GM23338 (cell line): ENCODE measurements around the gene NGFR. TPM values are rescaled to one million over a fixed set of nuclear protein-coding genes. Genes with fewer than 3 reads are reported as not detected.

ENCODE experiments used
- ATAC-seq: fragments of 200-7000 bp; cut with Tn5 transposase; 3 replicates; pipeline ENCODE4 v1.9.1; 2020
- DNase-seq: peaks from one replicate; pipeline ENCODE4 v3.0.0-alpha.2; 2015; ENCODE audit warnings: low spot score
- H2AFZ ChIP-seq: fragments of 200-600 bp; sonication (generic); 2 replicates; pipeline ENCODE4 v1.8.0; 2016; ENCODE audit warnings: antibody characterized with exemption, mild to moderate bottlenecking, moderate library complexity
- H3F3A ChIP-seq: fragments of 200-600 bp; sonication (generic); replicated peaks from 2 replicates; pipeline ENCODE4 v1.8.0; 2017; ENCODE audit warnings: antibody characterized with exemption, mixed run types, low read depth
- H3K27ac ChIP-seq: fragments of 200-600 bp; sonication (generic); 2 replicates; pipeline ENCODE4 v1.6.1; 2016; ENCODE audit warnings: low read depth
- H3K27me3 ChIP-seq: fragments of 200-600 bp; sonication (generic); 2 replicates; pipeline ENCODE4 v1.8.0; 2016; ENCODE audit warnings: mild to moderate bottlenecking, mixed run types, moderate library complexity; ENCODE audit not compliant: insufficient read depth
- H3K36me3 ChIP-seq: fragments of 200-600 bp; sonication (generic); 2 replicates; pipeline ENCODE4 v1.8.0; 2016; ENCODE audit warnings: mild to moderate bottlenecking; ENCODE audit not compliant: insufficient read depth
- H3K4me1 ChIP-seq: fragments of 200-600 bp; sonication (generic); 2 replicates; pipeline ENCODE4 v1.8.0; 2016; ENCODE audit warnings: mild to moderate bottlenecking, moderate library complexity; ENCODE audit not compliant: insufficient read depth
- H3K4me2 ChIP-seq: fragments of 200-600 bp; sonication (generic); 2 replicates; pipeline ENCODE4 v1.7.1; 2017; ENCODE audit warnings: mixed run types
- H3K4me3 ChIP-seq: fragments of 200-600 bp; sonication (generic); 2 replicates; pipeline ENCODE4 v1.6.1; 2016; ENCODE audit warnings: mixed run types
- H3K79me2 ChIP-seq: fragments of 200-600 bp; sonication (generic); replicated peaks from 2 replicates; pipeline ENCODE4 v1.8.0; 2017; ENCODE audit warnings: mild to moderate bottlenecking; ENCODE audit not compliant: insufficient read depth
- H3K9me2 ChIP-seq: fragments of 200-600 bp; sonication (generic); 2 replicates; pipeline ENCODE4 v1.8.0; 2017; ENCODE audit not compliant: insufficient read depth
- H4K20me1 ChIP-seq: fragments of 200-600 bp; sonication (generic); replicated peaks from 2 replicates; pipeline ENCODE4 v1.8.0; 2017; ENCODE audit warnings: mild to moderate bottlenecking; ENCODE audit not compliant: insufficient read depth
- H3K27ac Mint-ChIP-seq: 2 replicates; pipeline ENCODE4 v1.8.0; 2020; ENCODE audit warnings: inconsistent platforms, mild to moderate bottlenecking, moderate library complexity, mixed read lengths
- H3K27me3 Mint-ChIP-seq: 3 replicates; pipeline ENCODE4 v1.8.0; 2022; ENCODE audit warnings: low read depth, mild to moderate bottlenecking, moderate library complexity, mixed read lengths, inconsistent platforms; ENCODE audit not compliant: insufficient read depth, poor library complexity
- H3K36me3 Mint-ChIP-seq: 3 replicates; pipeline ENCODE4 v1.8.0; 2021; ENCODE audit warnings: low read depth, mild to moderate bottlenecking, inconsistent platforms, moderate library complexity, mixed read lengths
- H3K4me1 Mint-ChIP-seq: 3 replicates; pipeline ENCODE4 v1.8.0; 2020; ENCODE audit warnings: mild to moderate bottlenecking, inconsistent platforms, mixed read lengths
- H3K4me3 Mint-ChIP-seq: 3 replicates; pipeline ENCODE4 v1.8.0; 2021; ENCODE audit warnings: moderate library complexity, mild to moderate bottlenecking, inconsistent platforms, mixed read lengths
- H3K9me3 Mint-ChIP-seq: 3 replicates; pipeline ENCODE4 v1.8.0; 2020; ENCODE audit warnings: moderate library complexity, mild to moderate bottlenecking, inconsistent platforms, mixed read lengths
- EZH2 ChIP-seq: fragments of 200-600 bp; sonication (generic); IDR thresholded peaks from one replicate; pipeline ENCODE4 v1.8.0; 2017; ENCODE audit warnings: antibody characterized with exemption, mild to moderate bottlenecking, low read depth; ENCODE audit not compliant: unreplicated experiment
- EZH2phosphoT487 ChIP-seq: fragments of 200-600 bp; sonication (generic); IDR thresholded peaks from one replicate; pipeline ENCODE4 v1.8.1; 2018; ENCODE audit warnings: antibody characterized with exemption; ENCODE audit not compliant: unreplicated experiment
- JUNB ChIP-seq: IDR thresholded peaks from one replicate; pipeline ENCODE4 v1.6.1; 2016; ENCODE audit warnings: antibody characterized with exemption; ENCODE audit not compliant: unreplicated experiment
- POLR2AphosphoS5 ChIP-seq: IDR thresholded peaks from 2 replicates; pipeline ENCODE4 v1.6.1; 2016; ENCODE audit warnings: antibody characterized with exemption, low read depth
- STAT1 ChIP-seq: IDR thresholded peaks from one replicate; pipeline ENCODE4 v1.6.1; 2016; ENCODE audit warnings: antibody characterized with exemption; ENCODE audit not compliant: unreplicated experiment
- ZNF114 ChIP-seq: fragments of 250-450 bp; sonication (Bioruptor Pico); IDR thresholded peaks from 2 replicates; pipeline ENCODE4 v1.5.0; 2020; ENCODE audit warnings: mild to moderate bottlenecking, moderate library complexity
- ZNF331 ChIP-seq: fragments of 250-450 bp; sonication (Bioruptor Pico); IDR thresholded peaks from 2 replicates; pipeline ENCODE4 v1.5.0; 2020; ENCODE audit warnings: low read depth, mild to moderate bottlenecking, moderate library complexity
- polyA plus RNA-seq: library from polyadenylated mRNA; unstranded; fragments of >200 nt; fragmentation: Nextera tagmentation; extraction: Ambion mirVana; gene quantifications from 2 replicates; pipeline ENCODE4 v1.2.1, GENCODE V29; 2016
- total RNA-seq: library from RNA; depleted of rRNA; stranded (reverse); fragments of >200 nt; shearing (Covaris generic); gene quantifications from 2 replicates; pipeline ENCODE4 v1.2.3, GENCODE V29; 2014
- TF ChIP-seq, protein P1 (sequence below): IDR thresholded peaks from one replicate; pipeline ENCODE4 v1.6.1; 2018; ENCODE audit warnings: antibody characterized with exemption; ENCODE audit not compliant: unreplicated experiment
- TF ChIP-seq, protein P2 (sequence below): fragments of 250-450 bp; sonication (Bioruptor Pico); IDR thresholded peaks from 2 replicates; pipeline ENCODE4 v1.5.0; 2020; ENCODE audit warnings: mild to moderate bottlenecking, moderate library complexity
- TF ChIP-seq, protein P3 (sequence below), 2 experiments: fragments of 200-600 bp in 1 of 2; sonication (generic) in 1 of 2; conservative IDR thresholded peaks; 2 replicates each; pipeline versions ENCODE4 v1.5.1 to v1.6.1; 2016 to 2017; ENCODE audit warnings: antibody characterized with exemption in 2 of 2, low read depth in 2 of 2, mild to moderate bottlenecking in 2 of 2, moderate library complexity in 1 of 2

The NGFR gene
- total and polyA plus RNA-seq, 2 experiments from 2014 or later, result 2.8 to 6.9 TPM

DNA sequence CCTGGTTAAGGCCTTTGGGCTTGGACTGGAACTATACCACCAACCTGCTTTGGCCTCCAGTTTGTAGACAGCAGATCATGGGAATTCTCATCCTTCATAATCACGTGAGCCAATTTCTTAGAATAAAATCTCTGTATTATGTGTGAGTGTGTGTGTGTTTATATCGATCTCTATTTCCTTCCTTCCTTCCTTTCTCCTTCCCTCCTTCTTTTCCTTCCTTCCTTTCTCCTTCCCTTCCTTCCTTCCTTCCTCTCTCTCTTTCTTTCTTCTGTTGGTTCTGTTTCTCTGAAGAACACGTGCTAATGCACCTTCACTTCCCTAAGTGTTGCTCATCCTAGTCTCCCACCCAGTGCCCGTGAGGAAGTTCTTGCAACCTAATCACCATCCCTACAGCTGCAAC, 44.9 kb upstream of the NGFR start (continued):
- TF ChIP-seq, protein P1, sequence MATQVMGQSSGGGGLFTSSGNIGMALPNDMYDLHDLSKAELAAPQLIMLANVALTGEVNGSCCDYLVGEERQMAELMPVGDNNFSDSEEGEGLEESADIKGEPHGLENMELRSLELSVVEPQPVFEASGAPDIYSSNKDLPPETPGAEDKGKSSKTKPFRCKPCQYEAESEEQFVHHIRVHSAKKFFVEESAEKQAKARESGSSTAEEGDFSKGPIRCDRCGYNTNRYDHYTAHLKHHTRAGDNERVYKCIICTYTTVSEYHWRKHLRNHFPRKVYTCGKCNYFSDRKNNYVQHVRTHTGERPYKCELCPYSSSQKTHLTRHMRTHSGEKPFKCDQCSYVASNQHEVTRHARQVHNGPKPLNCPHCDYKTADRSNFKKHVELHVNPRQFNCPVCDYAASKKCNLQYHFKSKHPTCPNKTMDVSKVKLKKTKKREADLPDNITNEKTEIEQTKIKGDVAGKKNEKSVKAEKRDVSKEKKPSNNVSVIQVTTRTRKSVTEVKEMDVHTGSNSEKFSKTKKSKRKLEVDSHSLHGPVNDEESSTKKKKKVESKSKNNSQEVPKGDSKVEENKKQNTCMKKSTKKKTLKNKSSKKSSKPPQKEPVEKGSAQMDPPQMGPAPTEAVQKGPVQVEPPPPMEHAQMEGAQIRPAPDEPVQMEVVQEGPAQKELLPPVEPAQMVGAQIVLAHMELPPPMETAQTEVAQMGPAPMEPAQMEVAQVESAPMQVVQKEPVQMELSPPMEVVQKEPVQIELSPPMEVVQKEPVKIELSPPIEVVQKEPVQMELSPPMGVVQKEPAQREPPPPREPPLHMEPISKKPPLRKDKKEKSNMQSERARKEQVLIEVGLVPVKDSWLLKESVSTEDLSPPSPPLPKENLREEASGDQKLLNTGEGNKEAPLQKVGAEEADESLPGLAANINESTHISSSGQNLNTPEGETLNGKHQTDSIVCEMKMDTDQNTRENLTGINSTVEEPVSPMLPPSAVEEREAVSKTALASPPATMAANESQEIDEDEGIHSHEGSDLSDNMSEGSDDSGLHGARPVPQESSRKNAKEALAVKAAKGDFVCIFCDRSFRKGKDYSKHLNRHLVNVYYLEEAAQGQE, result no peak
- no peak for TF ChIP-seq STAT1
- TF ChIP-seq, protein P2, sequence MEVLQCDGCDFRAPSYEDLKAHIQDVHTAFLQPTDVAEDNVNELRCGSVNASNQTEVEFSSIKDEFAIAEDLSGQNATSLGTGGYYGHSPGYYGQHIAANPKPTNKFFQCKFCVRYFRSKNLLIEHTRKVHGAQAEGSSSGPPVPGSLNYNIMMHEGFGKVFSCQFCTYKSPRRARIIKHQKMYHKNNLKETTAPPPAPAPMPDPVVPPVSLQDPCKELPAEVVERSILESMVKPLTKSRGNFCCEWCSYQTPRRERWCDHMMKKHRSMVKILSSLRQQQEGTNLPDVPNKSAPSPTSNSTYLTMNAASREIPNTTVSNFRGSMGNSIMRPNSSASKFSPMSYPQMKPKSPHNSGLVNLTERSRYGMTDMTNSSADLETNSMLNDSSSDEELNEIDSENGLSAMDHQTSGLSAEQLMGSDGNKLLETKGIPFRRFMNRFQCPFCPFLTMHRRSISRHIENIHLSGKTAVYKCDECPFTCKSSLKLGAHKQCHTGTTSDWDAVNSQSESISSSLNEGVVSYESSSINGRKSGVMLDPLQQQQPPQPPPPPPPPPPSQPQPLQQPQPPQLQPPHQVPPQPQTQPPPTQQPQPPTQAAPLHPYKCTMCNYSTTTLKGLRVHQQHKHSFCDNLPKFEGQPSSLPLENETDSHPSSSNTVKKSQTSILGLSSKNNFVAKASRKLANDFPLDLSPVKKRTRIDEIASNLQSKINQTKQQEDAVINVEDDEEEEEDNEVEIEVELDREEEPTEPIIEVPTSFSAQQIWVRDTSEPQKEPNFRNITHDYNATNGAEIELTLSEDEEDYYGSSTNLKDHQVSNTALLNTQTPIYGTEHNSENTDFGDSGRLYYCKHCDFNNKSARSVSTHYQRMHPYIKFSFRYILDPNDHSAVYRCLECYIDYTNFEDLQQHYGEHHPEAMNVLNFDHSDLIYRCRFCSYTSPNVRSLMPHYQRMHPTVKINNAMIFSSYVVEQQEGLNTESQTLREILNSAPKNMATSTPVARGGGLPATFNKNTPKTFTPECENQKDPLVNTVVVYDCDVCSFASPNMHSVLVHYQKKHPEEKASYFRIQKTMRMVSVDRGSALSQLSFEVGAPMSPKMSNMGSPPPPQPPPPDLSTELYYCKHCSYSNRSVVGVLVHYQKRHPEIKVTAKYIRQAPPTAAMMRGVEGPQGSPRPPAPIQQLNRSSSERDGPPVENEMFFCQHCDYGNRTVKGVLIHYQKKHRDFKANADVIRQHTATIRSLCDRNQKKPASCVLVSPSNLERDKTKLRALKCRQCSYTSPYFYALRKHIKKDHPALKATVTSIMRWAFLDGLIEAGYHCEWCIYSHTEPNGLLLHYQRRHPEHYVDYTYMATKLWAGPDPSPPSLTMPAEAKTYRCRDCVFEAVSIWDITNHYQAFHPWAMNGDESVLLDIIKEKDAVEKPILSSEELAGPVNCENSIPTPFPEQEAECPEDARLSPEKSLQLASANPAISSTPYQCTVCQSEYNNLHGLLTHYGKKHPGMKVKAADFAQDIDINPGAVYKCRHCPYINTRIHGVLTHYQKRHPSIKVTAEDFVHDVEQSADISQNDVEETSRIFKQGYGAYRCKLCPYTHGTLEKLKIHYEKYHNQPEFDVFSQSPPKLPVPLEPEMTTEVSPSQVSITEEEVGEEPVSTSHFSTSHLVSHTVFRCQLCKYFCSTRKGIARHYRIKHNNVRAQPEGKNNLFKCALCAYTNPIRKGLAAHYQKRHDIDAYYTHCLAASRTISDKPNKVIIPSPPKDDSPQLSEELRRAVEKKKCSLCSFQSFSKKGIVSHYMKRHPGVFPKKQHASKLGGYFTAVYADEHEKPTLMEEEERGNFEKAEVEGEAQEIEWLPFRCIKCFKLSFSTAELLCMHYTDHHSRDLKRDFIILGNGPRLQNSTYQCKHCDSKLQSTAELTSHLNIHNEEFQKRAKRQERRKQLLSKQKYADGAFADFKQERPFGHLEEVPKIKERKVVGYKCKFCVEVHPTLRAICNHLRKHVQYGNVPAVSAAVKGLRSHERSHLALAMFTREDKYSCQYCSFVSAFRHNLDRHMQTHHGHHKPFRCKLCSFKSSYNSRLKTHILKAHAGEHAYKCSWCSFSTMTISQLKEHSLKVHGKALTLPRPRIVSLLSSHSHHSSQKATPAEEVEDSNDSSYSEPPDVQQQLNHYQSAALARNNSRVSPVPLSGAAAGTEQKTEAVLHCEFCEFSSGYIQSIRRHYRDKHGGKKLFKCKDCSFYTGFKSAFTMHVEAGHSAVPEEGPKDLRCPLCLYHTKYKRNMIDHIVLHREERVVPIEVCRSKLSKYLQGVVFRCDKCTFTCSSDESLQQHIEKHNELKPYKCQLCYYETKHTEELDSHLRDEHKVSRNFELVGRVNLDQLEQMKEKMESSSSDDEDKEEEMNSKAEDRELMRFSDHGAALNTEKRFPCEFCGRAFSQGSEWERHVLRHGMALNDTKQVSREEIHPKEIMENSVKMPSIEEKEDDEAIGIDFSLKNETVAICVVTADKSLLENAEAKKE (CRISPR knock-in tag), result no peak
- no peak for TF ChIP-seq ZNF114 (CRISPR knock-in tag)
- no peak for TF ChIP-seq ZNF331 (CRISPR knock-in tag)

DNA sequence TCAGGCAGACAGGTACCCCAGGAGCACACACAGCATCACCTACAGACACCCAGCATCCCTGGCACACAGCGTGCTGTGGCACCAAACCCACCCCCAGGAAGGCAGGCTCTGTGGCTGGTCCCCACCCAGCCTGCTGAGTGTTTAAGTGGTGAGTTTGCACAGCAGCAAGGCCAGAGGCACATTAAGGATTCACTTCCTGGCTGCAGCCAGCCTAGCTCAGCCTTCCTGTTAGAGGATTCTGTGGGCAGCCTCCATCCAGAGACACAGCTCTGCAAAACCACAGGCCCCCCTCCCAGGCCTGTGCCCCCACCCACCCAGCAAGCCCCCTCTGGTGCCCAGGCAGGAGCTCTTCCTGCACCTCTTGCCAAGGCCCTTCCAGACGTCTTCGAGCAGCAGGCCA, 44.4 kb upstream of the NGFR start:
- Histone ChIP-seq H3K9me2 (no peaks in the 10 kb centered on the region), H3K4me3 (no peak overlapping the region), H3K36me3 (no peaks in the 10 kb centered on the region), H3K27ac (no peak overlapping the region), H3F3A (no peaks in the 10 kb centered on the region), H4K20me1 (no peaks in the 10 kb centered on the region), H2AFZ (no peak overlapping the region), H3K4me1 (no peaks in the 10 kb centered on the region; the same call in 1 of the 2 replicates), H3K4me2 (no peak overlapping the region), H3K79me2 (no peaks in the 10 kb centered on the region), H3K27me3 (no peaks in the 10 kb centered on the region)
- peaks cover 19% of the 10 kb centered on the region for H3K27me3 Mint-ChIP-seq
- no peak for ATAC-seq
- H3K27ac Mint-ChIP-seq, result no peak overlapping the region
- H3K9me3 Mint-ChIP-seq, result no peaks in the 10 kb centered on the region
- H3K36me3 Mint-ChIP-seq, result no peaks in the 10 kb centered on the region
- peaks cover 11% of the 10 kb centered on the region; the same call in 2 of the 3 replicates for H3K4me1 Mint-ChIP-seq
- no peak for DNase-seq
- H3K4me3 Mint-ChIP-seq, result no peak overlapping the region
- TF ChIP-seq EZH2phosphoT487, result no peak
- no peak for TF ChIP-seq JUNB
- no peak for TF ChIP-seq EZH2
- TF ChIP-seq, protein P3, sequence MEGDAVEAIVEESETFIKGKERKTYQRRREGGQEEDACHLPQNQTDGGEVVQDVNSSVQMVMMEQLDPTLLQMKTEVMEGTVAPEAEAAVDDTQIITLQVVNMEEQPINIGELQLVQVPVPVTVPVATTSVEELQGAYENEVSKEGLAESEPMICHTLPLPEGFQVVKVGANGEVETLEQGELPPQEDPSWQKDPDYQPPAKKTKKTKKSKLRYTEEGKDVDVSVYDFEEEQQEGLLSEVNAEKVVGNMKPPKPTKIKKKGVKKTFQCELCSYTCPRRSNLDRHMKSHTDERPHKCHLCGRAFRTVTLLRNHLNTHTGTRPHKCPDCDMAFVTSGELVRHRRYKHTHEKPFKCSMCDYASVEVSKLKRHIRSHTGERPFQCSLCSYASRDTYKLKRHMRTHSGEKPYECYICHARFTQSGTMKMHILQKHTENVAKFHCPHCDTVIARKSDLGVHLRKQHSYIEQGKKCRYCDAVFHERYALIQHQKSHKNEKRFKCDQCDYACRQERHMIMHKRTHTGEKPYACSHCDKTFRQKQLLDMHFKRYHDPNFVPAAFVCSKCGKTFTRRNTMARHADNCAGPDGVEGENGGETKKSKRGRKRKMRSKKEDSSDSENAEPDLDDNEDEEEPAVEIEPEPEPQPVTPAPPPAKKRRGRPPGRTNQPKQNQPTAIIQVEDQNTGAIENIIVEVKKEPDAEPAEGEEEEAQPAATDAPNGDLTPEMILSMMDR (conservative IDR thresholded peaks at IDR 0.05; ENCODE audit: low read depth in 2 of 2), result no peak
- TF ChIP-seq POLR2AphosphoS5, result no peak
- no peak for TF ChIP-seq ZNF331 (CRISPR knock-in tag)
- no peak for TF ChIP-seq ZNF114 (CRISPR knock-in tag)
- TF ChIP-seq STAT1, result no peak
